Esophagus mucosa (tissue), 1 donor: ENCODE data around the gene NTRK3. TPM values are rescaled to one million over a fixed set of nuclear protein-coding genes. Genes with fewer than 3 reads are reported as not detected.

ENCODE experiments used
- ATAC-seq: fragments of 200-7000 bp; cut with Tn5 transposase; one replicate; pipeline ENCODE4 v1.9.1; 2020
- total RNA-seq: library from RNA; stranded (reverse); gene quantifications from one replicate; pipeline ENCODE4 v1.2.4, GENCODE V29; 2023
- donor health status: DM: yes; HTN: yes; CAD: no.

The NTRK3 gene
- total RNA-seq, 1 donor from 2014 or later: 1.00 TPM

DNA sequence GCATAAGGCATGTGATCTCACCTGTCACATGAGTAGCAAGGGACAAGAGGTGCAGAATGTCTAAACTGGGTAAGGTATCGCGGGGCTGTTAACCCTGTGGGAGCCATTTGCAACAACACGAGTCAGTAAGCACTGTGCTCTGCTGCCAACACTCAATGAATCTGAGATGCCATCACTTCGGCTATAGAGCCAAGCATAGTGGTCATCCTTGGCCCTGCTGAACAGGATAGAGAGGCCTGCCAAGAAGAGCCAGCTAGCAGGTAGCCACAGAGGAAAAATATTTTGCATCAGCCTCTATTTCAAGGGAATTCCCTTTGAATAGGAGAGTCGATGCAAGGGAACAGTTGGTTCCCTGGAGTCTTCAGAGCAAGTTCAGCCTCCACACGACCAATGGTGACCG lies 137.8 kb downstream of the NTRK3 start:
- no peak for ATAC-seq

DNA sequence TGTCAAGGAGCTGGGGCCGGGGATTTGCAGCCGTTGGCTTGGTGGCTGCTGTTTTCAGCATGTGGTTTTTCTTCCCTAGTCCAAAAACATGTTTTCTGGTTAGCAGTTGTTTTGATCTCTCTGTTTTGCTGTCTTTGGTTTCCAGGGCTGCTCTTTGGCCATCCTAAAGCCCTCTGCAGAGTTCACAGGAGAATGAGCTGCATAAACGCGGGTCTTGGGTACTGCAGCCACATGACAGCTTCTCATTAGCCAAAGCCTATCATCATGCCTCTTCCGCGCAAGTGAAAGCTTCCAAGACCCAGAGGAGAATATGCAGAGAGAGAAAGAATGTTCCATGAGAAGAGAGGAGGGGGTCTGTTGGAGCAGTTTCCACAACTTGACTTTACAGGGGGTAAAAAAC lies 138.5 kb downstream of the NTRK3 start:
- ATAC-seq: no peak

DNA sequence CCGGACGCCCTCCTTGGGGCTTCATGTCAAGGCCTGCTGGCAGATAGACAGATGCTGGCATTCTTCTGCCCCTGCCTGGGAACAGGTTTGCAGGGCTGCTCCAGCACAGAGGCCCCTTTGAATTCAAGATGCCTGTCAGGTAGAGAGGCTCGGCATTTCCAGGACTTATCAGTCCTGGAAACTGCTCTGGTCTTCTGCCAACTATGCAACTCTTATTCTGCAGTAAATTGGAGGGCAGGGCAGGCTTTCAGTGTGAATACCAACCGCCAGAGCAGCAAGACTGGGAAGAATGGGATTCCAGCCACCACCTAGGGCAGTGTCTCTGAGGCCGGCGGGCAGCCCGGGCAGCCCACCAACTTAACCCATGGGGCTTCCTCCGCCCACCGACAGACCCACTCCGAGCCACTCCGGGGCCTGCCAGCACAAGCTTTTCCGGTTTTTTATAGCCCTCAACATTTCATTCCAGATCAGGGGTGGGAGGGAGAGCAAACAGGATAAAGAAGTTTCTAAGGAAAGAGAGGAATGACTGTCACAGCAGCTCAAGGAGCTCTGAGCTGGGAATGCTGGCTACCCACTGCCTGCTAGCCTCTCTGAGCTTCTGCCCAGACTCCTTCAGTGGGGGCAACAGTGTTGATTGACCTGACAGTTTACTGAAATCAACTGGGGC lies 140.9 kb downstream of the NTRK3 start:
- ATAC-seq: no peak

DNA sequence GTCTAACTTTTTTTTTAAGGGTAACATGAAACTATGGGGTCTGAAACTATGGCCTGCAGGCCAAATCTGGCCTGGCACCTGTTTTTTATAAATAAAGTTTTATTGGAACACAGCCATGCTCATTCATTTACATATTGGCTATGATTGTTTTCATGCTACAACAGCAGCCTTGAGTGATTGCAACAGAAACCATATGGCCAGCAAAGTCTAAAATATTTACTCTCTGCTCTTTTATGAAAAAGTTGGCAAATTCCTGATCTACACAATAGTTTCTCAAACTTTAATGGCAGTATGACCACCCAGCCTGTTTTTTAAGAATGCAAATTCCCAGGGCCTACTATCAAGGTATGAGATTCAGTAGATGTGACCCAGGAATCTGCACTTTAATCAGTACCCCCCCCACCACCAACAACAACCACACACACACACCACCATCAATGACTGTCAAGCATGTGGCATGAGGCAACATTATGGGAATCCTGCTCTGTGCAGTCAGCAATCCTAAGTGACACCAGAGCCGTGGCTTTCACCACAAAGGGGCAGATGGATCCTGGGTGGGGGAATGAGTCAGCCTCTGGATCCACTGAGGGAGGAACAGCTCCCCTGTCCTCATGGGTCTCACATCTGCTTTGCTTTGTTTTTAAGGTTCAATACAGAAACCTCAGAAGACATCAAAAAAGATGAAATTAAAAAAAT lies 142.8 kb downstream of the NTRK3 start:
- no peak for ATAC-seq

DNA sequence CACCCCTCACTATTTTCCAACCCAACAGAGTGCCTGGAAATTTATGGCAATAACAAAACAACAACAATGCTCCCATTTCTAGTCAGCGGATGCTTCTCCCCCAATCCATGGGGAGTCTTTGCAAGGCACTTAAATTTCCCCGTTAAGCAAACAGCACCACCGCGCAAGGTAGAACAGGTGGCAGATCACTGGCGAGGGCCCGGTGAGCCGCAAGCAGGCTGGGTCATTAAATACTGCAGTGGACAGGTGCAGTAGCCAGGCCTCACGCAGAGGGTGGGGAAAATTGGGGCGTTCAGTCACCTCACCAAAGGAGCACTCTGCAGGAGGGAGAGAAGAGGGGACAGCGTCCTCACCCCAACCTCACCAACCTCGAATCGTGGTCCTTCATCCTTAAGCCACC lies 147.5 kb downstream of the NTRK3 start:
- ATAC-seq: no peak

DNA sequence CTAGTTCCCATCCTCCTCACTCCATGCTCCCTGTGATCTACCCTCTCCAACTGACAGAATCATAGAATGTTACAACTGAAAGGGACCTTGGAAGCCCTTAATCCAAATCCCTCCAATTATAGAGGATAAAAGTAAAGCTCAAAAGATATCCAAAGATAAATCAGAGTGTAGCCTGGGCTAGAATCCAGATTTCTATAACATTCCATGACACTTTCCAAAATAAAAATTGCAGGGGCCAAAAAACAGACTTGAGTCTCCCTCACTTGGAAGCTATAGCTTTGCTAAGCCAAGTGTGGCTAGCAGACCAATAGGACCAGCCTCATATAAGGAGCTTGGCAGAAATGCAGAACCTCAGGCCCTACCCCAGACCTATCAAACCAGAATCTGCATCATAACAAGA lies 148.1 kb downstream of the NTRK3 start:
- ATAC-seq: no peak

DNA sequence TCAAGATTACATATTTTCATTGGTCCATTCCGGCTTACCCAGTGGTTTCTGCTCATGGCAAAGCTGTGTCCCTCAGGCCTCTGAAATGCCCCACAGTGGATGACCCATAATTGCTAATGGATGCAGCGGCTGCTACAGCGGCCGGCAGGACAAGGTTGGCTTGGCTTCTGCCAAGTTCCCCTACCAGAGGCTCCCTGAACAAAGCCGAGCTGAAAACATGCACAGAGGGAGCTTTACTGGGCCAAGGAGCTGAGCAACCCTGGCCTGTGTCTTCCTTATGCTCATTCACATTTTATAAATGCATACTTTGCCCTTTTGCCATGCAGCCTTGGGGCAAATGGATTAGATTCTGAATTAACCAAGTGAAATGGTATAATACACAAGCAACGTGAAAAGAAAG lies 150.5 kb downstream of the NTRK3 start:
- no peak for ATAC-seq

DNA sequence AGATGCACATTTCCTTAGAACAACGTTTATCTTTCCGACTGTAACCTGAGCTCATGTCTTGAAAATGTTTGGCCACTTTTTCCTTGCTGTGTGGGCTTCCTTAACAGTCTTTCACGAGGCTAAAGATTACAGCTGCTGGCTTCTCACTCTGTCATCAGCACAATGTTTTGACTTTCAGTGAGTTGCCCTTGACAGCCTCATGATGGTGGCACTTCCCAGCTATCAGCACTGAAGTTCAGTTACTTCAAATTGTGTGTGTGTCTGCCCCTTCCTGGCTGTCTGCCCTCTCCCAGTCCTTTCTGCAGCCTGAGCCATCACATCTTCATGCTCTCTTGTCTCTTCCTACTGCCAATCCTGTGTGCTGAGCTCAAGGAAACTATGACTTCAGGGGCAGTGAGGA lies 152.2 kb downstream of the NTRK3 start:
- ATAC-seq: no peak

DNA sequence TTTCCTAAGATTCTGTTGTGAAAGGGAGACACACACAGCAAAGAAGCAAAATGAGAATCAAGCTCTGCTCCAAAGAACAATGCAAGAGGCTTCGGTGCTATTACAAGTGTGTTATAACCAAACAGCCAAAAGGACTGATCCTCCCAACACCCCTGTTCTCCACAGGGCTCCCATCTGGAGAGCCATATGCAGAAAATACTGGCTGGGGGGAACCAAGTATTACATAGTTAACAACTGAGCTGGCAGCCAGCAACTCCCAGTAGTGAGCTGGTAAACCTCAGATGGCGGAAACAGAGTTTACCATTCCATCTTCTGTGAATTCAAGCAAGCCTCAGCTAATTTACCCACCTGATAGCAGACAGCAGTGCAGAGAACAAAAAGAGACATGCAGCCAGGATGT lies 156.4 kb downstream of the NTRK3 start:
- no peak for ATAC-seq

DNA sequence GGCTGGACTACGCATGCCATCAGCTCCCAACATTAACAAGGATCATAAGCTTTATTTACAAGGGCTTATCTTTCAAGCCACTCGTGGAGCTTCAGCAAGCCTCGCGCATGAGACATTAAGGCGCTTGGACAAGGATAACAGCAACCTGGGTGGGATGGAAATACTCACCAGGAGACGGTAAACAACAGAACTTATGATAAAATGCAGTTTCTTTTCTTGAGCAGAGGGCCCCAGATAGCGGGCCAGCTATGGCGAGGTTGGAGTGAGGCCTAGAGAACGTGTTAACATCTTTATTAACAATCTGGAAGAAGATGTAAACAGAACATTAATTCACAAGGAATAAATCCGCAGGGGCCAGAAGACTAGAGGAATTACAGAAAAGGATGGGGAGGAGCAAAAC lies 158.2 kb downstream of the NTRK3 start:
- no peak for ATAC-seq

DNA sequence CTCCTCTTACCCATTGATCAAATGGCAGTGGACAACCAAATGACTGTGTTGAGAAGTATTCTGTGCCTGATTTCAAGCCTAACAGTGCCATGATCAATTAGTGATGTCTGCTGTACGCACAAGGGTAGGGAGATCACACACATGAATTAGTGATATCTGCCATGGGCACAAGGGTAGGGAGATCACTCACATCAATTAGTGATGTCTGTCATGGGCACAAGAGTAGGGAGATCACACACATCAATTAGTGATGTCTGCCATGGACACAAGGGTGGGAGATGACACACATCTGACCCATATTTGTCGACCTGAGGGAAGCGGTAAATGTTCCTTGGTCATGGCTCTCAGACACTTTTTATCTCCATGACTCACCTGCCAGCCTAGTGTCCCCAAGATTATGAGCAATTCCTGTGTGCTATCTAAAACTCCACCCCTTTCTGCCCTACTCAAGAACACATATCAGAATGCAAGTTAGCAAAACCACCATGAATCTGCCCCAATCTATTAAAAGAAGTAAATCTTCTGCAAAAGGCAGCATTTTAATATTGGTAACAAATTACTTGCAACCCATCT lies 165.0 kb downstream of the NTRK3 start:
- ATAC-seq: no peak

DNA sequence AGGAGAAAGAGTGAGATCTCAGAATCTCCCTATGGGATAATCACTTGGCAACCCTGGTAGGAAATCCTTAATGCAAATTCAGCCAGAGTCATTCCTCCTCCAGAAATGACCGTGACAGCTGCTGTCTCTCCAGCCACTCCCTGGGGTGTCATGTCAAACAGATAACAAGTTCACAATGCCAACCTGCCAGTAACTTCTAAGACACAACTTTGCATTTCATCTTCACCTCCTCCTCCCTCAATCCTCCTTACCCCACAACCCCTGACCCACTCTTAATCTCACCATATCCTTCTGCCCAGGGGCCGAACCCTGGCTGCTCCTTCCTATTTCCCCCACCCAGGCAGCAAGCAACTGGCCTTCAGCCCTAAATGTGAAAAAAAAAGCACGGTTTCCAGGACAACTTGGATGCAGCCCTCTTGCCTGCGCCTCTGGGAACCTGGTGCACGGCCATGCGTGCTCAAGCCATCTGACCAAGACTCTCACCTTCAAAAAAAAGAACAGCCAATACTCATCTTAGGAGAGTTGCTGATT lies 166.0 kb downstream of the NTRK3 start:
- no peak for ATAC-seq

DNA sequence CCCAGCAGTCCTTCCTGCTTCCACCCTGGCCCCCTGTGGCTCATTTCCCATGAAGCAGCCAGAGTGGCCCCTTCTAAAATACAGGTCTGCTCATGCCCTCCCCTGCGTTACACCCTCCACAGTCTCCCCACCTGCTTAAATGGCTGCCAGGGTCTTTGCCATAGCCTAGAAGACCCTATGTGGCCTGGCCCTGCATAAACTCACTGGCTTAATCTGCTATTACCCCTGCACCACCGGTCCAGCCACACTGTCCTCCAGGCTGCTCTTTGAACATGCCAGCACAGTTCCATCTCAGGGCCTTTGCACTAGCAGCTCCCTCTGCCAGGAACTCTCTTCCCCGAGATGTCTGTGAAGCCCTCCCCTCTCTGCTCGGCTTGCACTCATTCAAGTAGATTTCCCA lies 166.8 kb downstream of the NTRK3 start:
- ATAC-seq: no peak

DNA sequence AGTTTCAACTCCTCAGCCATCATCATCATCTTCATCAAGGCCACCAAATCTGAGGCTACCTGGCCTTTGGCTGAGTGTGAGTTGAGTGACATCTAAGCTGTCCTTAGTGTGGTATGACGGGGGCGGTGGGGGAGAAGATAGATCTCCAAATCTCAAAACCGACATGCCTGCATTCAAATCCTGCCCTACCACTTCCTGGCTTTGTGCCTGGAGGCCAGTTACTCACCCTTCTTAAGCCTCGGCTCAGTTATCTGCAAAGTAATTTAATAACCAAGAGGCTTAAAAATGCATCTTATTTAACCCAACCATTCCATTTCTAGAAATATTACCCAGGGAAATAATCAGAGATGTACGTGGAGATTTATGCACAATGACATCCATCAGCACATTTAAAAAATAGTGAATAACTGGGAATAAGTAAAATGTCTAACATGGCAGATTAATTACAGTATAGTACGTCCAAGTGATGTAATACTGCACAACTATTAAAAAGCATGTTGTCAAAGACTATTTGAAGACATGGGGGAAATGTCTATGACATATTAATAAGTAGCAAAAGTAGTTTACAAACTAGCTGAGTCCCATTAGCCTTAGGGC lies 167.4 kb downstream of the NTRK3 start:
- ATAC-seq: no peak

DNA sequence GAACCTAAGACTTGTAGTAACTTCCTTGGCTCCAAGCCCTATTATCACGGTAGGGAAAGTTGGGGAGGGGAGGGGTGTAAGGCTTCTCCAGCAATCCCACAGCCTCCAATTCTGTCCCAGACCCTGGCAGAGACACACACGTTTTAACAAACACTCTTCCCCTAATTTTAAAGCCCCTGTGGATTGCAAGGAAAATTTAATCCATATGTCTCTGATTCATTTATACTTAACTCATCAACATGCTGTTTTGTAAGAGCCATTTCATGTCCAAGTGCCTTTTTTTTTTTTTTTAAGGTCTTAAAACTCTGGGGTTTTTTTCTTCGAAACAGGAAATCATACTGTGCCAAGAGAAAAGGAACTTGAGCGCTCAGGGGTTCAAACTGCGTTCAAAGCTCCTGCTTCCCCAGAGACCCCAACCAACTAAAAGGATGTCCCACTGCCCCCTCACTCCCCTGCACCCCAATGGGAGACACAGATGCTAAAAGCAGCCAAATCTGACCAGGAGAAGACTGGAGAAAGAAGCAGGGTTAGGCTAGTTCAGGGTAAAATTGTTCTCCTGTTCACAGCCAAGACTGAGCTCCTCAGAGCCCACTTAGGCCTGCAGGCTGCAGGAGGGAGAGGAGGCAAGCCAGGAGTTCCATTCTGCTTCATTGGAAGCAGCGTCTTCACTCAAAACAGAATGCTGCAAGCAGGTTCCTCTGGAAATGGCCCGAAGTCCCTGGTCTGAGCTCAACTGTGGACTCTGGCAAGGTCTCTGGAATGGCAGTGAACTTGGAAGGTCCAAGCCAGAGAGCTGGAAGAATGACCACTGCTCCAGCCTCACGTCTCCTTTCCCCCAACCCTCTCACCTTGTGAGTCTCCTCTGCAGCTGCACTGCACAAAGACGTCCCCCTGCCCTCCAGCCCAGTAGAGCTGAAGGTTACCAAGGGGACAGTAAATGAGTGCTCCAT lies 172.5 kb downstream of the NTRK3 start:
- no peak for ATAC-seq

DNA sequence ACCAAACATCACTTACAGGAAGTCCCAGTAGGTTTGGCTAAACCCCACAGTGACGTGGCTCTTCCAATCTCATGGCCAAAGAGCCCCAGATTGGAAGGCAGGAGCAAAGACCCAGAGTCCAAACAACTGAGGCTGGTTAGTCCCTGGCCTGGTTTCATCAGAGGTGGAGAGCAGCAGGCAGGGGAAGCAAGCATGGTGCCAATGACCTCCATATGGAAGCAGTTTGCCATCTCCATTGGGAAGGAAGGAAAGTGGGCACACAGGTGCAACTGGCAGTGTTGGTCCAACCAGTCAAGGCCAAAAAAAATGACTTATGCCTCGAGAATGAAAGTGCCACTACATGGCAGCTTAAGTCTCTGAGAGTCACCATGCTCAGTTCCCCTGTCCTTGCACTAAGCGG lies 175.9 kb downstream of the NTRK3 start:
- no peak for ATAC-seq

DNA sequence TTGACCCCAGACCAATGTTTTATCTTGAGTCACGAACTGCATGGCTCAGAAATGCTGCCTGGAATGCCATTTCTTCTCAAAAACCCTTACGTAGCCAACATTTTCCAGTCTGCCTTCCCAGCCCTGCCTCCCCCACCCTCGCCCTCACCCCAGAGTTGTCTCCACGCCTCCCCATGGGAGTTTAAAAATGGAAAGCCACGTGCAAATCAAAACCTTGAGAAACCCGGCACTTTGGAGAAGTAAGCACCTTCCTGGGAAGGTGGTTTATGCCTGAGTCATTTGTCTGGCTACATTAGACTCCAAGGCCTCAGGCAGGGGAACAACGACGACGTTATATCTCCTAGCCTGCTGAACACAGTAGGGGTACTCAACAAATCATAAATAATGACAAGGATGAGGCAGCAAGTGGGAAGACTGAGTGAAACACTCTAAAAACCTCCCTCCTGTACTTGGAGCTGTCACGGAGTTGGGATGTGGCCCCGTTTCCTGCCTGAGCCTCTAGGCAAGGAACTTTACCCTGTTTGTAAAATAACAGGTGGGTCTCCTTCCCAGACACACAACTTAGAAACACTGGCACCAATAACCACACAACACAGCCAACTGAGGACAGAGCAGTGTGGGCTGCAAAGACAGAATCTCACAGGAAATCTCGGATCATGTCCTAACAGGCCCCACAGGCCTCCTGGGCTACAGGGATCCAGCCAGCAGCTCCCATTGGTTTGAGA lies 179.1 kb downstream of the NTRK3 start:
- no peak for ATAC-seq

DNA sequence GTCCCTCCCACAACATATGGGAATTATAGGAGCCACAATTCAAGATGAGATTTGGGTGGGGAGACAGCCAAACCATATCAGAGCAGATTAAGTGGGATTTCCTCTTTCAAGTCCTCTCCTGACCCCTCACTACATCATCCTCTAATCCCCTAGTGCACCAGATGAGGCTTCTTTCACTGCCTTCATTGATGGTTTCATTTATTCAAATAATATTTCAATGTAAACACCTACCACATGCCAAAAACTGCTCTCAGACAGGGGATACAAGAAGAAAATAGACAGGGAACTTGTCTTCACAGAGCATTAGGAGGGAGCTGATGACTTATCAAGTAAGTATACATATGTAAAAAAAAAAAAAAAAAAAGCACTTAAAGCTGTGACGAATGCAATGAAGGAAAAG lies 180.2 kb downstream of the NTRK3 start:
- no peak for ATAC-seq

DNA sequence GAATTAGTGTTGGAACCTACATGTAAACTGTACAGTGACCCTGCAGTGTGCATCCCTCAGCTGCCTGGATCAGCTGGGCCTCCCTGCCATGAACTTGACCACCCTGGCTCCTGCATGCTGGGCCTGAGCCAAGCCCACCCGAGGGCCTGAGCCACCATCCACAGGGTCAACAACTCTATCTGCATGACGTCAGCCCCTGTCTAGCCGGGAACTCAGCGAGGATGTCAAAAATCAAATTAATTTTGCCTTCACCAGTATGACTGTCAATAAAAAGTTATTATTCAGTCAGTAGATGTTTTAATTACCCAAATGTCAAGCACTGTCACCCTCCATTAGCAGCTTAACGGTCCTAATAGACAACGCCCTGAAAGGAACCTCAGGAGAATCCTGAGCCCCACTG lies 181.4 kb downstream of the NTRK3 start:
- ATAC-seq: no peak

DNA sequence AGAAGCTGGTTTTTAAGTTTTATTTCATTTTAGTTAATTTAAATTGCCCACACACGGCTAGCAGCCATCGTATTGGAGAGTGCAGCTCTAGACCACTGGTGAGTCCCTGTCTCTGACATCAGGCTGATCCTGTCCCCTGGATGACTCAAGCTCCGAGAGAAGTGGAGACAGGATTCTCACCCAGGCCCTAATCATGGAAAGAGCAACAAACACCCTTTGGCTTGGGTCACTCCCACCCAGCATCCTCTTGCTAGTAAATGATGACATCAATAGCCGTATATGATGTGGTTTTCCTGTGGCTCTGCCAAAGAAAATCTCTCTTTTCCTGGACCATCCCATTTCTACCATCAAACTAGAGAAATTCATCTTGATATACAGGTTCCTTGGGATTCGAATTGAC lies 182.2 kb downstream of the NTRK3 start:
- ATAC-seq: no peak

DNA sequence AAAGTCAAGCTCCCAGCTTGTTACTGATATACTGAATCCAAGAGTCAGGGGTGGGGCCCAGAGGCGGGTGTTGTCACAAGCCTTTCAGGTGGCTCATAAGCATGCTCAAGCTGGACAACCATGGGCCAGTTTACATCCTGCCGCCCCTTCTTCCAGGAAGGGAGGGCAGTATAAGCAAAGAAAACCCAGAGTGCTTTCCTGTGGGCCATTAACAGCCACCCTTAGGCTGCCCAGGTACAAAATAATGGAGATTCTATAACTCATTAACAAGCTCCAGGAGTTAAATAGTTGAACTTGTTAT lies 183.2 kb downstream of the NTRK3 start:
- ATAC-seq: no peak
